GM19395 (cell line): ENCODE data around the gene CPSF4L.

ENCODE experiments used
- ATAC-seq: cut with Tn5 transposase; IDR thresholded peaks from one replicate; pipeline ENCODE4 v1.9.1; 2021; ENCODE audit warnings: mild to moderate bottlenecking, moderate library complexity; ENCODE audit not compliant: unreplicated experiment

The CPSF4L gene

DNA sequence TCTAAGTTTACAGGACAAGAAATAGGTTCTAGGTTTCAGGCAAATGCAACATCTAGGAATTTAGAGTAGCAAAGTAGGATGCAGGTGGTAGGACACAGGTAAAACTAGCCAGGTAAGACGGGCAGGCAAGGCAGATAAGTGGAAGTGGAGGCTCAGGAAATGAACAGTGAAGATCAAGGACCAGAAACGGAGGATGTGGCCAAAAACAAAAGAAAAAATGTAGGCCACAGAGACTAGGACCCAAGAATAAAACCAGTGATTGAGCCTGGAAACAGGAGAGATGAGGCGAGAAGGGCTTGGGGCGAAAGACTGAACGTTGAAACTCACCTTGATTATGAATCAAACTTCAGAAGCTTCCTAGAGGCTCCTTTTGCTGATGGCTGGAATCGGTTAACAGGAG, 24.0 kb downstream of the CPSF4L start:
- no peak for ATAC-seq

GRCh38 chr17:73234736-73235135, 26.9 kb downstream of the CPSF4L start:
- ATAC-seq, result no peak

DNA sequence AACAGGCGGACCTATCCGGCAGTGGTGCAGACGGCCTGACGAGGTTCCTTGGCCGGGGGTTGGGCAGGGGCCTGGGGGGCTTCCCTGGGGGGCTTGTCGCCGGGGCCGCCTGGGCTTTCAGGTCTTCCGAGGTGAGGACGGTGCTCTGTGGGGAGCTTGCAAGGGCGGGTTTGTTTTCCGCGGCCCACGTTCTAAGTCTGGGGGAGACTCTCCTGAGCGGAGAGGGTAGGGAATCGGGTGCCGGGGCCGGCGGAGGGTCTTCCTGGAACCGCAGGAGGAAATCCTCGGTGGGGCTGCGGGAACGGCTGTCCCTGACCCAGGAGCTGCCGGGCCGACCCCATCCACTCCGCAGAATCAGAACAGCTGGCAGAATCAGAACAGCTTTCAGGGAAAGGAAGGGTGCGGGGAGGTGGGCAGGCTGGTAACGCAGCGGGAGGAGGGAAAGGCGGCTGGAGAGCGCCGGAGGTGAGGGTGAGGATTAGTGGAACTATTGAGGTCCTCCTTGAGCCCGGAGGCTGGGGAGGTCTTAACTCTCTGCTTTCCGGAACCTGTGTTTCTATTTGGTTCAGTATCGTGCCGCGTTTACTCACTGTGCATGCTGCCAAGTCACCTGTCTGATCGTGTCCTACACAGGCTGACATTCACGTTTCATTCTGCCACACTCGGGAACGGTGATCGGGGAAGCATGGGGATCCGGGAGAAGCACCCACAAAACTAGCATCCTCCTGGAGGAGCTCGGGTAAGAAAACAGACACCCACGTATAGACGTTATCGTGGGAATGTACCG, 28.9 kb downstream of the CPSF4L start:
- peak; percentile 38 for ATAC-seq

- ATAC-seq, result peak; percentile 77
Measured at GRCh38 chr17:73231841-73232586, 29.7 kb downstream of the CPSF4L start.

GRCh38 chr17:73231395-73231794, 30.3 kb downstream of the CPSF4L start:
- no peak for ATAC-seq

- ATAC-seq, result no peak
Measured at GRCh38 chr17:73230088-73230487, 31.6 kb downstream of the CPSF4L start.

DNA sequence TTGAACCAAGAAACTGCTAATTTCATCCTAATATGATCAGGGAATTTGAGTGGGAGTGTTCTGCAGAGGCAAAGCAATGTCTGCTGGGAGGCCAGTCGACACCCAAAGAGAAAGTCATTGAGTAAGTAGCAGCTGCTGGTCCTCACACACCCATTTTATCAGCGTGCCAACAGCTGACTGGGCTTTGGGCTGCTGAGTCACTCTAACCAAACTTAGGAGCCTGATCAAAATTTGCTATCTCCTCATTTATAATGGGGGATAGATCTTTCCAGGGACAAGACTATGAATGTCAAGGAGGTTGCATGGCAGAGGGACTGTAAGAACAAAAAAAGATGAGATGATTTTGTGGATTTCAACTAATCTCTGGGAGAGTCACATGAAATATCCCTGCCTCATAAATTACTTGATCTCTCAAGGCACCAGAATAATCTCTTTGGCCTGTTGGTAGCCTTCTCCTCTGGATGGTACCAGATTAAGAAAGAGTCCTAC, 32.9 kb downstream of the CPSF4L start:
- peak; percentile 38 for ATAC-seq

DNA sequence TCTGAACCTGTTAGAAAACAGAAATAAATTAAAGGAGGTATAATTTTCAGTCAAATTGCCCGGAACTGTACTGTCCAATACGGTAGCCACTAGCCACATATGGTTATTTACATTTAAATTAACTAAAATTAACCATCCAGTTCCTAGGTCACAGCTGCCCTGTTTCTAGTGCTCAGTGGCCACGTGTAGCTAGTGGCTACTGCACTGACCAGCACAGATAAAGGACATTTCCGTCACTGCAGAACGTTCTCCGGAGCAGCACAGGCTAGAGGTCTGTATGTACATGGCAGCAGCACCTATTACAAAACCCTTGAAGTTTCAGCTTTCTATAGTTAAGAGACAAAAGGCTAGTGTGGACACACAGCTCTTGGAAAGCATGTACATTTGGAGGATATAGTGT, 33.7 kb downstream of the CPSF4L start:
- no peak for ATAC-seq

- ATAC-seq, result no peak
Measured at GRCh38 chr17:73227379-73227778, 34.3 kb downstream of the CPSF4L start.

DNA sequence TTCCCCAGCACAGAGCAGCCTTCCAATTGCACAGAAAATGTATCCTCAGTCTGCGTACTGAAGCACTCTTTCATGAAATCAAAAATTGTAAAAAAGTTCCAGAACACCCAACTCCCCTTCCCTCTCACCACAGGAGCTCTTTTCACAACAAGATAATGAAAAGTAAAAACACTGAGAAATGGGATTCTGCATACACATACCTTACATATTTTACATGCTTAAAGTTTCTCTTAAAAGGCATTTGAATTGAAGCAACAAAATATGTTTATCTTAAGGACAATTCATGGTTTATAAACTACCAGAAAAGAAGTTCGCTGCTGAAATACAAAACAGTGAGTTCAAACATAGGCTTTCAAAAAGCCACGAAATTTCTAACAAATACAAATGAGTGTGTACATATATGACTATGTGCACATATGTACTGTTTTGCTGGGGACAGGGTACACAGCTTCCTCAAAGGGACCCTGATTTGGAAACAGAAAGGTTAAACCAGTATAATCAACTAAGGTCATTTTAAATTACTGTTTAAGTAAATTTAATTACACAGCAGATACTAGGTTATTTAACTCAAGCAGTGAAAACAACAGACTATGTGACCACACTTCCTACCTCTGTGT, 35.0 kb downstream of the CPSF4L start:
- no peak for ATAC-seq

DNA sequence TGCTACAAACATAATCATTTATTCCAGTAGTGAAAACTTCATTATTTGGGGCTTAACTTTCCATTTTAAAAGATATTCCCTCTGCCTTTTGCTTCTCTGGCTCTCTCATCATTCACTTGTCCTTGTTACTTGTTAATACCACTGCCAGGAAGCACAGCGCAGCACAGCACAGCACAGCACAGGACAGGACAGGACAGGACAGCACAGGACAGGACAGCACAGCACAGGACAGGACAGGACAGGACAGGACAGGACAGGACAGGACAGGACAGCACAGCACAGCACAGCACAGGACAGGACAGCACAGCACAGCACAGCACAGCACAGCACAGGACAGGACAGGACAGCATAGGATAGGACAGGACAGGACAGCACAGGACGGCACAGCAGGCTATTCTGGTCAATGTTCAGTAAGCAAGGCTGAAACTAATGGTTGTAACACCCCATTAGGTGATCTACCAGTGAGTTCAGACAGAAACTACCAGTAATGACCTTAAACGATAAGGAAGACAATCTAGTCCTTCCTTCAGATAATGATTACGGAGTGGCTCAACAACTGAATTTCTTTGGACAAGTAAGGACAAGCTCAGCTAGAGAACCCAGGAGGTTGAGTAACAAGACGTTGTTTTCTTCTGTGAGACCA, 36.9 kb downstream of the CPSF4L start:
- no peak for ATAC-seq

DNA sequence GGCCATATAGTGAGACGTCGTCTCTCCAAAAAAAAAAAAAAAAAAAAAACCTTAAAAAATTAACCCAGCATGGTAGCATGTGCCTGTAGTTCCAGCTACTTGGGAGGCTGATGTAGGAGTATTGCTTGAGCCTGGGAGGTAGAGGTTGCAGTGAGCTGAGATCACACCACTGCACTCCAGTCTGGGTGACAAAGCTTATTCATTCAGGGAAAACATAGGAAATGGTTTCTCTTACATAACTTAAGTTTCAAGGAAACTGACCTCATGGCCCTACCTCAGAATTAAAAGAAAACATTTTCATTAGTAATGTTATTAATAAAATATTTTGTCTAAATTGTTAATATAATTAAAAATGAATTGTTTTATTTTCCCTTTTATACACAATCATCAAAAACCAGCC, 37.4 kb downstream of the CPSF4L start:
- no peak for ATAC-seq

- no peak for ATAC-seq
Measured at GRCh38 chr17:73223626-73224230, 38.0 kb downstream of the CPSF4L start.

GRCh38 chr17:73215447-73215846, 46.2 kb downstream of the CPSF4L start:
- no peak for ATAC-seq

DNA sequence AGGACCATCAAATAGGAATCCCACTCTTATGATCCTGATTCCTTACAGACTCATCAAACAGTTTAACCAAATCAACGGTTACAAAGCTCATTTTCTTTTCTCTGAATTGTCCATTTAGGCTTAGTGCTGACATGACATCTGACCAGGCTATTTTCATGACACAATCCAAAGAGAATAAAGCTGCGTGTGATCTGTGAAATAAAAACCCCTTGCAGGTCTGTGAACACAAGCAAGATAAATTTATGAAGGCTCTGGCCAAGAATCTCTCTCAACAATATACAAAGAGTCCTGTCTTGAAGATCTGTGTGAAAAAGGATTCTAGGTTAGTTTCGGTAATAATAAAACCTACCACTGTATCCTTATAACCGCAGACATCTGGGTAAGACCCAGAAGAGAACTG, 46.8 kb downstream of the CPSF4L start:
- no peak for ATAC-seq

- ATAC-seq, result peak; percentile 46
Measured at GRCh38 chr17:73214008-73214407, 47.7 kb downstream of the CPSF4L start.

- no peak for ATAC-seq
Measured at GRCh38 chr17:73211745-73212144, 49.9 kb downstream of the CPSF4L start.

DNA sequence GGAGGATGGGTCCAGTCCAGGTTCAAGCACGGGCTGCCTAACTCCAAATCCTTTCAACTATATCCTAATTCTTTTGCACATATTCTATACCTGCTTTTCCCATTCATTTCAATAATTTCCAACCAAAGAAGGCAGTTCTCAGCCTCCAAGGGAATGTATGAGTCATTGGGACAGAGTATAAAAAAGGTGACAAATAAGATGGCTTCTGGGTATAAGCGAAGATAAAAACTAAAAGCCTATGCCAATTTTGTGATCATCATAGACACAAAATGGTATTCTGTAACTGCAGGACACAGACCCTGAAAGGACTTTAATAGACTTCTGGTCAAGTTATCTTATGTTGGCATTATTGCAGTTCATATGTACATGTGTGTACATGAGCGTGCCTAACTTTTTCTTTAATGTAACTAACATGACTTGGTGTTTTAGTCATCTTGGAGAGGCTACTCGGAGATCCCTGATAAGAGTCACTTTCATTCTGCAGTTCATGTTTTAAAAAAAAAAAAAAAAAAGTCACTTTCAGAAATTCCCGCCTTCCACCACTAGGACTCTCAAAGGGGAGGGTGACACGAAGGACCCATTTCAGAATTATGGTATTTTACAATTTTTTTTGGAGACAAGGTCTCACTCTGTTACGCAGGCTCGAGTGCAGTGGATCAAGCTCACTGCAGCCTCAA, 51.5 kb downstream of the CPSF4L start:
- no peak for ATAC-seq

- ATAC-seq, result no peak
Measured at GRCh38 chr17:73209436-73209835, 52.2 kb downstream of the CPSF4L start.

GRCh38 chr17:73208139-73208827, 53.4 kb downstream of the CPSF4L start:
- ATAC-seq, result no peak
